GM12873 (cell line): ENCODE measurements around the gene USP5.

Experiments
- TF ChIP-seq, protein P1 (sequence below): IDR thresholded peaks from 2 replicates; pipeline ENCODE4 v1.5.1; 2012; ENCODE audit warnings: low read depth, mild to moderate bottlenecking, moderate library complexity, low read length, control low read depth; ENCODE audit not compliant: insufficient read depth; ENCODE audit errors: missing control alignments

USP5 gene

DNA sequence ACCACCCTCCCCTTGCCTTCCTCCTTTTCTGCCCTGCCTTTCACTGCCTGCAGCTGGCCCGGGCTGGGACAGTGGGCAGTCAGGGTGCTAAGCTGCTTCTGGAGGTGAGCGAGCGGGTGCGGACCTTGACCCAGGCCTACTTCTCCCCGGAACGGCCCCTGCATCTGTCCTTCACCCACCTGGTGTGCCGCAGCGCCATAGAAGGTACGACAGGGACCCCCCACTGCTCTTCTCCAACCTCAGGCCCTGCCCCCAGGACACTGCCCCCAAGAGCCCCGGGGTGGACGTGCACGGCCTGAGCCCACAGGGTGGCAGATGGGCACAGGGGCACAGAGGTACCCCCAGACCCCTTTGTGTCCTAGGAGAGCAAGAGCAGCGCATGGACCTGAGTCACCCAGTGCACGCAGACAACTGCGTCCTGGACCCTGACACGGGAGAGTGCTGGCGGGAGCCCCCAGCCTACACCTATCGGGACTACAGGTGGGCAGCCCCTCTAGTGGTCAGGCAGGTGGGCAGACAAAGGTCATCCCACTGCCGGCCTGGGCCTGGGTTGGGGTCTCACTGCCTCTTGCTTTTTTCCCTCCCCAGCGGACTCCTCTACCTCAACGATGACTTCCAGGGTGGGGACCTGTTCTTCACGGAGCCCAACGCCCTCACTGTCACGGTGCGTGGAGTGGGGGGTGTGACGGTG lies 14.4 kb upstream of the USP5 start:
- TF ChIP-seq, protein P1, sequence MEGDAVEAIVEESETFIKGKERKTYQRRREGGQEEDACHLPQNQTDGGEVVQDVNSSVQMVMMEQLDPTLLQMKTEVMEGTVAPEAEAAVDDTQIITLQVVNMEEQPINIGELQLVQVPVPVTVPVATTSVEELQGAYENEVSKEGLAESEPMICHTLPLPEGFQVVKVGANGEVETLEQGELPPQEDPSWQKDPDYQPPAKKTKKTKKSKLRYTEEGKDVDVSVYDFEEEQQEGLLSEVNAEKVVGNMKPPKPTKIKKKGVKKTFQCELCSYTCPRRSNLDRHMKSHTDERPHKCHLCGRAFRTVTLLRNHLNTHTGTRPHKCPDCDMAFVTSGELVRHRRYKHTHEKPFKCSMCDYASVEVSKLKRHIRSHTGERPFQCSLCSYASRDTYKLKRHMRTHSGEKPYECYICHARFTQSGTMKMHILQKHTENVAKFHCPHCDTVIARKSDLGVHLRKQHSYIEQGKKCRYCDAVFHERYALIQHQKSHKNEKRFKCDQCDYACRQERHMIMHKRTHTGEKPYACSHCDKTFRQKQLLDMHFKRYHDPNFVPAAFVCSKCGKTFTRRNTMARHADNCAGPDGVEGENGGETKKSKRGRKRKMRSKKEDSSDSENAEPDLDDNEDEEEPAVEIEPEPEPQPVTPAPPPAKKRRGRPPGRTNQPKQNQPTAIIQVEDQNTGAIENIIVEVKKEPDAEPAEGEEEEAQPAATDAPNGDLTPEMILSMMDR, result no peak

- TF ChIP-seq, protein P1, result no peak
Observed at GRCh38 chr12:6838854-6839253, 13.1 kb upstream of the USP5 start.

GRCh38 chr12:6839482-6840201 lies 12.3 kb upstream of the USP5 start:
- TF ChIP-seq, protein P1, result no peak

- TF ChIP-seq, protein P1, result no peak
Observed at GRCh38 chr12:6840330-6840729, 11.6 kb upstream of the USP5 start.

GRCh38 chr12:6840761-6841515 lies 11.0 kb upstream of the USP5 start, which contains the start of gene GNB3:
Gene GNB3, plus strand, starts transcription at chr12:6840925. Its CDS starts 363 bp downstream, at chr12:6841288.
- TF ChIP-seq, protein P1, result no peak

DNA sequence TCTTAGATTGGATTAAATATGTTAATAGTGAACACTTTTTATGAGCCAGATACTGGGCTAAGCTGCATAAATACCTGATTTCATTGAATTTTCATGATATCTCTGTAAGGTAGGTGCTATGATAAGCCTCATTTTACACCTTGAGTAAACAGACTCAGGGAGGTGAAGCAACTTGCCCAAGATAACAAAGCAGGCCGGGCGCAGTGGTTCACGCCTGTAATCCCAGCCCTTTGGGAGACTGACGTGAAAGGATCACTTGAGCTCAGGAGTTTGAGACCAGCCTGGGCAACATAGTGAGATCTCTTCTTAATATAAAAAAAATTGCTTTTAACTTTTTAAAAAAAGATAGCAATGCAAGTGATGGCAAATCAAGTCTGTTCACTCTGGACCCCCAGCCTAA lies 9.9 kb upstream of the USP5 start:
- TF ChIP-seq, protein P1, result no peak
